Measurements from ENCODE around the gene ARHGAP5. TPM values are rescaled to one million over a fixed set of nuclear protein-coding genes. Genes with fewer than 3 reads are reported as not detected.

ARHGAP5 gene
- total and polyA plus RNA-seq, 2 donors (not counting 1 experiment from before 2014, with no cell fraction given) = 6.4 to 65.0 TPM

DNA sequence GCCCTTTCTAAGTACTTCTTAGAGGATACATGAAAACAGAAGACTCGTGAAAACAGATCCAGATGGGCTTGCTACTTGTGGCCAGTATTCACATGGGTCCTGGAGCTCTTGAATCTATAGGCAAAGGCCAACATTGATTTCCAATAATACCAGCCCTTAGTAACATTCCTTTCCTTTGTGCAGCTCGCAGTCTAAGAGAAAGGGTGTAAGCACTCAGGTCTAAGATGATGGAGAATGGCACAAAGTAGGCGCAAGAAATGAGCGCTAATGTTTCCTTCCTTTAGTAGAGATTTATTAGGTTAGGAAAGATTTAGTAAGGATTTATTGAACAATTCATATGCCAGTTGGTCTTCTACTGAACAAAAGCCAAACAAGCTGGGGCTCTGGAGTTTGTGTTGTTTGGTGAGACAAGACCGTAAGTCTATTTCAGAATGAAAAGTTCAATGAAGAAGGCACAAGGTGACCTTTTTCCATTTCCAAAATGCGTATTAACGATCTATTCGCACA lies 125.4 kb downstream of the ARHGAP5 start:
- peak overlapping the region; percentile 92 for H3K4me3 Mint-ChIP-seq
- Histone ChIP-seq H2AFZ (ENCODE audit: insufficient read depth, low read depth, low read length, poor library complexity, severe bottlenecking) (peak overlapping the region; percentile 86), H4K20me1 (ENCODE audit: control insufficient read depth, insufficient read depth, low read length, poor library complexity, severe bottlenecking) (no peaks in the 10 kb centered on the region), H3K9me3 (ENCODE audit: control extremely low read depth in 1 of 3, control insufficient read depth in 2 of 3, insufficient read depth in 1 of 3, low read length in 2 of 3) (peaks cover 0 to 1% (median 0%) of the 10 kb centered on the region in 3 donors), H3K4me3 (ENCODE audit: control extremely low read depth in 1 of 5, extremely low read depth in 1 of 5, insufficient read depth in 1 of 5, low read depth in 2 of 5, low read length in 4 of 5) (peak overlapping the region; percentile 42 to 88 (median 87)), H3K27me3 (replicated peaks in 1 of 4; ENCODE audit: control extremely low read depth in 1 of 4, control insufficient read depth in 3 of 4, insufficient read depth in 4 of 4, low read length in 3 of 4) (no peaks in the 10 kb centered on the region), H3K27ac (ENCODE audit: low read length in 2 of 2) (peak overlapping the region; percentile 99), H3K36me3 (replicated peaks in 1 of 2; ENCODE audit: control extremely low read depth in 1 of 2, control insufficient read depth in 1 of 2, extremely low read depth in 1 of 2, insufficient read depth in 2 of 2, low read length in 1 of 2) (no peaks in the 10 kb centered on the region), H3K4me2 (replicated peaks; ENCODE audit: low read depth, low read length, poor library complexity, severe bottlenecking) (peak overlapping the region; percentile 77), H3K9ac (ENCODE audit: low read length) (peak overlapping the region; percentile 93), H3K79me2 (ENCODE audit: control insufficient read depth, insufficient read depth, low read length) (no peaks in the 10 kb centered on the region), H3K4me1 (ENCODE audit: control insufficient read depth in 2 of 2, insufficient read depth in 2 of 2, low read length in 2 of 2) (peaks cover 13 to 27% of the 10 kb centered on the region in 2 donors)
- DNase-seq (no peak), ATAC-seq (ENCODE audit: low read depth) (no peak)
- peak overlapping the region; percentile 99 for H3K27ac Mint-ChIP-seq
- CTCF ChIA-PET = interaction anchor here (1.2 to 2.5 kb wide), 6 partner anchors 12 to 995 kb away, joined by 3 to 13 read pairs (median 4); partner anchors contain the start of genes ARHGAP5 and HECTD1
- POLR2A ChIA-PET = interaction anchor here (2.4 kb wide), 1 partner anchor 125 kb away, joined by 33 read pairs; the partner anchor contains the start of gene ARHGAP5
- intact Hi-C loops (cut with micrococcal nuclease) = loop anchor here (2.0 to 10.0 kb wide), 4 partner anchors 48 to 1644 kb away; partner anchors contain the start of genes AP4S1, G2E3, HECTD1 and STRN3
- H3K4me1 Mint-ChIP-seq = peaks cover 48% of the 10 kb centered on the region
- H3K27me3 Mint-ChIP-seq = no peaks in the 10 kb centered on the region
- WGBS (ENCODE audit: insufficient coverage) = 5% methylated on average over 6 of the region's 8 CpGs
- TF ChIP-seq, protein P1, sequence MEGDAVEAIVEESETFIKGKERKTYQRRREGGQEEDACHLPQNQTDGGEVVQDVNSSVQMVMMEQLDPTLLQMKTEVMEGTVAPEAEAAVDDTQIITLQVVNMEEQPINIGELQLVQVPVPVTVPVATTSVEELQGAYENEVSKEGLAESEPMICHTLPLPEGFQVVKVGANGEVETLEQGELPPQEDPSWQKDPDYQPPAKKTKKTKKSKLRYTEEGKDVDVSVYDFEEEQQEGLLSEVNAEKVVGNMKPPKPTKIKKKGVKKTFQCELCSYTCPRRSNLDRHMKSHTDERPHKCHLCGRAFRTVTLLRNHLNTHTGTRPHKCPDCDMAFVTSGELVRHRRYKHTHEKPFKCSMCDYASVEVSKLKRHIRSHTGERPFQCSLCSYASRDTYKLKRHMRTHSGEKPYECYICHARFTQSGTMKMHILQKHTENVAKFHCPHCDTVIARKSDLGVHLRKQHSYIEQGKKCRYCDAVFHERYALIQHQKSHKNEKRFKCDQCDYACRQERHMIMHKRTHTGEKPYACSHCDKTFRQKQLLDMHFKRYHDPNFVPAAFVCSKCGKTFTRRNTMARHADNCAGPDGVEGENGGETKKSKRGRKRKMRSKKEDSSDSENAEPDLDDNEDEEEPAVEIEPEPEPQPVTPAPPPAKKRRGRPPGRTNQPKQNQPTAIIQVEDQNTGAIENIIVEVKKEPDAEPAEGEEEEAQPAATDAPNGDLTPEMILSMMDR (IDR thresholded peaks at IDR 0.05) = no peak
- TF ChIP-seq EZH2 (IDR thresholded peaks at IDR 0.05; ENCODE audit: borderline replicate concordance, insufficient read depth, low read depth, low read length, poor library complexity, severe bottlenecking) = no peak
- no peaks in the 10 kb centered on the region for H3K9me3 Mint-ChIP-seq (ENCODE audit: insufficient read depth)

Measured in B cell (primary cell).